Anterior cingulate cortex (tissue), 58 donors: ENCODE data around the gene RILPL2.
A peak's percentile ranks its signal among the peaks of the same experiment; 100 is the strongest.
"Not testable (repeated sequence)": the region's sequence is repeated elsewhere in the genome, so short reads cannot be mapped to it uniquely, and the experiment has no call there.

Experiments used
- DNase-seq, 58 donors: peaks; one replicate each; lab custom pipeline; 2025; lab: John Stamatoyannopoulos, UW

The RILPL2 gene

DNA sequence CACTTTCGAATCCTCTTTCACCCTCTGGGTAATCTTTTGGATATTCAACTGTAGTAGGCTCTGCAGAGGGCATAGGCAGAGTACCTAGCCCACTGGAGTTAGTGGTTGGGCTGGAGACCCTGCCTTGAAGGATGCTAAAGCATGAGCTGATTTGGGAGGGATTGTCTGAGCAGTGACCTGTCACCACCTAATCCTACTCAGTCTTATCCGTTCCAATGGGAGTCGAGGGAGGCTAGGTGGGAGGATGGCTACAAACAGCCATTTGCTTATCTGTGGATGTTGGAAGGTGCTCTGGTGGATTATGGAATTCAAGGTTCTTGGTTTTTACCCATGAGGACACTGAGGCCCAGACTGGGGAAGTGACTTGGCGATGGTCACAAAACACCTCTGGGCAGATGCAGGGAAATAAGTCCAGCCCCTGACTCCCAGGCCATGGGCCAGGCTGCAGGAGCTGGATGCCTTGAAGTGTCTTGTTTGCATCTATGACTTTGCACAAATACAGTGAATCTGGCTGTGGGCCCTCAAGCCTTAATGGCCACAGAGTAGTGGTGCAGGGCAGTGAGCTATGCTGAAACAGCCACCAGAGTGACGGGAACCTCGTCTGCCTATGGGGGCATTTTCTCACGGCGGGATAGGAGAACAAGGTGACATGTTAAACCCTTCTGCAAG lies 48.8 kb downstream of the RILPL2 start:
- DNase-seq = no peak

DNA sequence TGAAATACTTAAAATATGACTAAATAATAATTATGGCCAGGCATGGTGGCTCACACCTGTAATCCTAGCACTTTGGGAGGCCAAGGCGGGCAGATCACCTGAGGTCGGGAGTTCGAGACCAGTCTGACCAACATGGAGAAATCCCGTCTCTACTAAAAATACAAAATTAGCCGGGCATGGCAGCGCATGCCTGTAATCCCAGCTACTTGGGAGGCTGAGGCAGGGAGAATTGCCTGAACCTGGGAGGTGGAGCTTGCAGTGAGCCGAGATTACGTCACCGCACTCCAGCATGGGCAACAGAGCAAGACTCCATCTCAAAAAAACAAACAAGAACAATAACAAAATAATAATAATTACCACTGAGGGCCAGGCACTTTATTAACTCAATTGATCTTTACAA lies 50.9 kb downstream of the RILPL2 start:
- DNase-seq = not testable (repeated sequence)

DNA sequence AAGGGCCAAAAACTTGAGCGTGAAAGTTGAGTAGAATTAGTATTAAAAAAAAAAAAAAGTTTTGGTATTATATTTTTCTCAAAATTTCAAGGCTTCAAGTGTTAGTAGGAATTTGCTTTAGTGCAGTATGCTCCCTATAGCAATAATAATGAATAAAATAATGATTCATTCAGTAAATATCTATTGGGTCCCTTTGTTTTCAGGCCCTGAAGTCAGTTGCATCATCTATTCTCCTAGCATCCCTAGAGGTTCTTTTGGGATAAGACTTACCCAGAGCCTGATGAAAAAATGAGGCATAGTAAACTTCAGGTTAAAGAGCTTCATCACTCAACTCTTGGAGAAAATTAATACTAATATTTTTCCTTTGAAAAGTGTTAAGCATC lies 51.5 kb downstream of the RILPL2 start:
- DNase-seq = no peak

DNA sequence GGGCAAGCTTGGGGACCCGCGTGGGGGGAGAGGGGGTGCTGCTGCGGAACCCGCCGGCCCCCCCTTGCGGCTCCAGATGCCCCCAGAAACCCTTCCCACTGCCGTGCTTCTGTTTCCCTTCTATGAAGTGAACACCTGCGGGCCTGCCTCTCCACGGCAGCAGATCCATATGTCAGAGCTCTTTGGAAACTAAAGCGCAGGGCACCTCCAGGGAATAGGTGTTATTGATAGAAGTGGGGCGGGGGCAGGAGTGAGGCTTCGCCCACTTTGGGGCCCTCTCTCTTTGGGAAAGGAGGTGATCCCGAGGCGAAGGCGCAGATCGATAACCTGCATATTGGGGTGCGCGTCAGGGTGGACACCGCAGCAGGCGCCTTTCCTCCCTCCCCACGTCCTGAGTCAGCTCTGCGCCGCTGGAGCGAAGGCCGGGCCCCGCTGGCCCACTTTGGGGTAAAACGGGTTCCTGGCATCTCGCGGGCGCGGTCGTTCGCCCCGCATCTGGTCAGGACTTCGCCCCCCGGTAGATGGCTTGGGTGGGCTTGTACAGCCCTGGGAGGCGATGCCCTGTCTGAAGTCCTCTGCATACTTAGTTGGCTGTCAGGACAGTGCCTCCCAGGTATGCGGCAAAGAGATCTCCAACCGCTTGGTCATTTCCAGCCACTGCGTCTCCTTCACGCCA lies 52.0 kb downstream of the RILPL2 start:
- peak in 2 of 58 donors; percentile 18 to 50 for DNase-seq

DNA sequence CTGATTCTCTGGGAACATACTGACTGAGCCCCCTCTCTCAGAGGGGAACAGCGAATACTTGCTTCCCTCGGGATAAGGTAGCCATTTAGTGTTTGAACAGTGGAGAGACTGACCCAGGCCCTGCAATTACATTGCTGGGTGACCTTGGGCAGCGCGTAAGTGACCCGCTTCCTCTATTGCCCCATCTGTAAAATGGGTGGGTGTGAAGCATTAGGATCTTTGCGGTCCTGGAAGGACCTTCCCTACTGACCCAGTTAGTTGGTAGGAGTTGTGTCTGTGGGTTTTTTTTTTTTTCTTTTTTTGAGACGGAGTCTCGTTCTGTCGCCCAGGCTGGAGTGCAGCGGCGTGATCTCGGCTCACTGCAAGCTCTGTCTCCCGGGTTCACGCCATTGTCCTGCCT lies 53.8 kb downstream of the RILPL2 start:
- DNase-seq = no peak

DNA sequence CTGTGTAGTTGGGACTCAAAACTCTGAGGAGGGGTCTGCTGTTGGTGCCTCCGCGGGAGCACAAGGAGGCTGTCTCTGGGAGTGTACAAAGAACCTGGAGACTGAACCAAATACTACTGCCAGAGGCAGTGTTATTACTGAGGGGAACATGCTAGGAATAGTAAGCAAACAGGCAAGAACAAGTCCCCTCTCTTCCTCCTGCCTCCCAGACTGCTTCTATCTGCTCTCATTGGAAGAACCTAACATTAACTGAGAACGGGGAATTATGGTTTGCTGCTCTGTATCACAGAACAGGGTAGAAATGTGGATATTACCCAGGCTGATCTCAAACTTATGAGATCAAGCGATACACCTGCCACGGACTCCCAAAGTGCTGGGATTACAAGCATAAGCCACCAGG lies 57.1 kb downstream of the RILPL2 start:
- no peak for DNase-seq

DNA sequence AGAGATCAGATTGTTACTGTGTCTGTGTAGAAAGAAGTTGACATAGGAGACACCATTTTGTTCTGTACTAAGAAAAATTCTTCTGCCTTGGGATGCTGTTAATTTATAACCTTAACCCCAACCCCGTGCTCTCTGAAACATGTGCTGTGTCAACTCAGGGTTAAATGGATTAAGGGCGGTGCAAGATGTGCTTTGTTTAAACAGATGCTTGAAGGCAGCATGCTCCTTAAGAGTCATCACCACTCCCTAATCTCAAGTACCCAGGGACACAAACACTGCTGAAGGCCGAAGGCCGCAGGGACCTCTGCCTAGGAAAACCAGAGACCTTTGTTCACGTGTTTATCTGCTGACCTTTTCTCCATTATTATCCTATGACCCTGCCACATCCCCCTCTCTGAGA lies 64.1 kb downstream of the RILPL2 start:
- DNase-seq = not testable (repeated sequence)

DNA sequence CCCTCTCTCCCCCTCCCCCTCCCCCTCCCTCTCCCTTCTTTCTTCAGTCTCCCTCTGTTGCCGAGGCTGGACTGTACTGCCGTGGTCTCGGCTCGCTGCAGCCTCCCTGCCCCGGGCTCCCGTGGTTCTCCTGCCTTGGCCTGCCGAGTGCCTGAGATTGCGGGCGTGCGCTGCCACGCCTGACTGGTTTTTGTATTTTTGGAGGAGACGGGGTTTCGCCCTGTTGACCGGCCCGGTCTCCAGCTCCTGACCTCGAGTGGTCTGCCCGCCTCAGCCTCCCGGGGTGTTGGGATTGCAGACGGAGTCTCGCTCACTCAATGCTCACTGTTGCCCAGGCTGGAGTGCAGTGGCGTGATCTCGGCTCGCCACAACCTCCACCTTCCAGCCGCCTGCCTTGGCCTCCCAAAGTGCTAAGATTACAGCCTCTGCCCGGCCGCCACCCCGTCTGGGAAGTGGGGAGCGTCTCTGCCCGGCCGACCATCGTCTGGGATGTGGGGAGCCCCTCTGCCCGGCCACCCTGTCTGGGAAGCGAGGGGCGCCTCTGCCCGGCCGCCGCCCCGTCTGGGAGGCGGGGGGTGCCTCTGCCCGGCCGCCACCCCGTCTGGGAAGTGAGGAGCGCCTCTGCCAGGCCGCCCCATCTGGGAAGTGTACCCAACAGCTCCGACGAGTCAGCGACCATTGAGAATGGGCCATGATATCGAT lies 64.7 kb downstream of the RILPL2 start:
- not testable (repeated sequence) for DNase-seq

DNA sequence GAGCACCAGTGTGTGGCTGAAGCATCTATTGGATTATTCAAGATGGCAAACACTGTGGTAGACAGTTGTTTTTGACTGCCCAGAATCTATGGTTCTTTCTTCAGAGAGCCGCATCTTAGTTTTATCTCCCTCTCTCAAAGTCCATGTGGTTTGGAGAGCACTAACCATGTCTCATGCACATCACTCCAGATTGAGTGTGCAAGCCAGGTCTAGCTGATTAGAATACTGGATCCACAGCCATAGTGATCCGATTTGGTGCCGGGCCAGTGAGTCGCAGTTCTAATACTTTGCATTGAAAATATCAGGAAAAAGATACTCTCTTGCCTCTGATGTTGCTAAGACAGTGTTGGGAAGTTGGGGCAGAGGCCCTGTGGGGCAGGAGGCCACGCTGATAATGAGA lies 67.3 kb downstream of the RILPL2 start:
- DNase-seq = no peak

DNA sequence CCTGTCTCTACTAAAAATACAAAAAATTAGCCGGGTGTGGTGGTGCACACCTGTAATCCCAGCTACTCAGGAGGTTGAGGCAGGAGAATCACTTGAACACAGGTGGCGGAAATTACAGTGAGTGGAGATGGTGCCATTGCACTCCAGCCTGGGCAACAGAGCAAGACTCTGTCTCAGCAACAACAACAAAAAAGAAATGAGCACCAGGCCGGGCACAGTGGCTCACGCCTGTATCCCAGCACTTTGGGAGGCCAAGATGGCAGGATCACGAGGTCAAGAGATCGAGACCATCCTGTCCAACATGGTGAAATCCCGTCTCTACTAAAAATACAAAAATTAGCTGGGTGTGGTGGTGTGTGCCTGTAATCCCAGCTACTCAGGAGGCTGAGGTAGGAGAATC lies 68.1 kb downstream of the RILPL2 start:
- not testable (repeated sequence) for DNase-seq

DNA sequence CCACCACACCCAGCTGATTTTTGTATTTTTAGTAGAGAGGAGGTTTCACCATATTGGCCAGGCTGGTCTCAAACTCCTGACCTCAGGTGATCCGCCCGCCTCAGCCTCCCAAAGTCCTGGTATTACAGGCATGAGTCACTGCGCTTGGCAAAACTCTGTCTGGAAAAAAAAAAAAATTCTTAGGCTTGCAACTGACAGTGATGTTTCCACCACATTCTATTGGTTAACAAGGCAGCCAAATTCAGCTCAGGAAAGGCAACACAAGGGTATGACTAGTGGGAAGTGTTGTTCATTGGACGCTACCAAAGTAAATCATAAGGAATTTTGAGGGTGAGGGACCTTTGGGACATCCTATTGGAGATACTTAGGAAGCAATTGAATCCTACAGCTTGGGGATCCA lies 69.0 kb downstream of the RILPL2 start:
- no peak for DNase-seq
